Measurements from ENCODE around the gene TMEM229A. TPM values are rescaled to one million over a fixed set of nuclear protein-coding genes. Genes with fewer than 3 reads are reported as not detected.
A peak's percentile ranks its signal among the peaks of the same experiment; 100 is the strongest.
"Not testable (repeated sequence)": the region's sequence is repeated elsewhere in the genome, so short reads cannot be mapped to it uniquely, and the experiment has no call there.

The TMEM229A gene
- not detected for total RNA-seq

GRCh38 chr7:124032369-124033094 is at the start of gene TMEM229A:
Gene TMEM229A (minus strand): TSS chr7:124033067. CDS start chr7:124033003, 64 bp downstream.
- Mint-ChIP-seq H3K9me3 (no peaks in the 10 kb centered on the region), H3K27me3 (peaks cover 45% of the 10 kb centered on the region), H3K4me1 (peaks cover 5% of the 10 kb centered on the region), H3K27ac (no peak within 1 kb of the TSS), H3K4me3 (peak within 1 kb of the TSS; percentile 69), H3K36me3 (ENCODE audit: low read depth) (no peaks in the 10 kb centered on the region)
- peak; percentile 5 for ATAC-seq (replicated peaks)

DNA sequence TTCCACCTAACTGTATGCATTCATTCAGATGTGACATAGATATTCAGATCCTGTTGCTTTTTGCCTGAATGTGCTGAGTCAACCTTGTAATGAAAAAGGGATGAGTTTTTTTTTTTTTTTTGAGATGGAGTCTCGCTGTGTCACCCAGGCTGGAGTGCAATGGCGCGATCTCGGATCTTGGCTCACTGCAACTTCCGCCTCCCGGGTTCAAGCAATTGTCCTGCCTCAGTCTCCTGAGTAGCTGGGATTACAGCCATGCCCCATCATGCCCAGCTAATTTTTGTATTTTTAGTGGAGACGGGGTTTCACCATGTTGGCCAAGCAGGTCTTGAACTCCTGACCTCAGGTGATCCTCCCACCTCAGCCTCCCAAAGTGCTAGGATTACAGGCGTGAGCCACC is 49.4 kb upstream of the TMEM229A start:
- ATAC-seq (replicated peaks); H3K27ac Mint-ChIP-seq; H3K4me1 Mint-ChIP-seq; H3K36me3 Mint-ChIP-seq (ENCODE audit: low read depth); H3K27me3 Mint-ChIP-seq; H3K4me3 Mint-ChIP-seq: not testable (repeated sequence)
- peaks cover 11% of the 10 kb centered on the region for H3K9me3 Mint-ChIP-seq

- Mint-ChIP-seq H3K27me3 (no peaks in the 10 kb centered on the region), H3K4me3 (no peak overlapping the region), H3K9me3 (peaks cover 4% of the 10 kb centered on the region), H3K36me3 (ENCODE audit: low read depth) (no peaks in the 10 kb centered on the region), H3K4me1 (no peaks in the 10 kb centered on the region), H3K27ac (no peak overlapping the region)
- ATAC-seq (replicated peaks), result no peak
Measured at GRCh38 chr7:124077546-124077945, 44.7 kb upstream of the TMEM229A start.

GRCh38 chr7:124076841-124077240 is 44.0 kb upstream of the TMEM229A start:
- Mint-ChIP-seq H3K27me3 (no peaks in the 10 kb centered on the region), H3K4me1 (no peaks in the 10 kb centered on the region), H3K4me3 (no peak overlapping the region), H3K27ac (no peak overlapping the region), H3K9me3 (peaks cover 4% of the 10 kb centered on the region), H3K36me3 (ENCODE audit: low read depth) (no peaks in the 10 kb centered on the region)
- ATAC-seq (replicated peaks), result no peak

DNA sequence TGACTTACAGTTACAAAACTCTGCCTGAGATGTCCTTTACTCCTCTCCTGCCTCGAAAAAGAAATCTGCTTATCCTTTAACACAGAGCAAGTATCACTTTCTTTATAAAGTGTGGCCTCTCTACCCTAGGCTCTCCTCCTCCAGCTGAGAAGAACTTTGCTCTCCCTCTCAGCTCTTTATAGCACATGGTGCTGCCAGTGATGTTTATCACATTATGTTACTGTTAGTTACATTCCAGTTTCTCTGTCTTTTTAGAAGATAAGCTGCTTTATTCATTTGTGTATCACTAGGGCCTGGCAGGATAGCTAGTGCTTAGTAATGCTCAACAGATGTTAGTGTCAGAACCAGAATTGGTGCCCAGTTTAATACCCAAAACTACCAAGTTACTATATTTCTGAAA is 41.1 kb upstream of the TMEM229A start:
- ATAC-seq (replicated peaks), result no peak
- Mint-ChIP-seq H3K4me3 (no peak overlapping the region), H3K36me3 (ENCODE audit: low read depth) (no peaks in the 10 kb centered on the region), H3K9me3 (peaks cover 4% of the 10 kb centered on the region), H3K27me3 (no peaks in the 10 kb centered on the region), H3K4me1 (no peaks in the 10 kb centered on the region), H3K27ac (no peak overlapping the region)

- H3K27ac Mint-ChIP-seq, result no peak overlapping the region
- no peaks in the 10 kb centered on the region for H3K4me1 Mint-ChIP-seq
- ATAC-seq (replicated peaks), result no peak
Measured at GRCh38 chr7:124073310-124073645, 40.4 kb upstream of the TMEM229A start.

GRCh38 chr7:124072603-124073309 is 39.9 kb upstream of the TMEM229A start:
- no peak overlapping the region for H3K4me3 Mint-ChIP-seq
- ATAC-seq (replicated peaks), result no peak
- H3K36me3 Mint-ChIP-seq (ENCODE audit: low read depth), result no peaks in the 10 kb centered on the region
- no peak overlapping the region for H3K27ac Mint-ChIP-seq
- peaks cover 3% of the 10 kb centered on the region for H3K9me3 Mint-ChIP-seq
- H3K27me3 Mint-ChIP-seq, result no peaks in the 10 kb centered on the region
- no peaks in the 10 kb centered on the region for H3K4me1 Mint-ChIP-seq

More at GRCh38 chr7:124073310-124073645, 40.4 kb upstream of the TMEM229A start:
- no peaks in the 10 kb centered on the region for H3K27me3 Mint-ChIP-seq
- peaks cover 4% of the 10 kb centered on the region for H3K9me3 Mint-ChIP-seq
- H3K36me3 Mint-ChIP-seq (ENCODE audit: low read depth), result no peaks in the 10 kb centered on the region
- H3K4me3 Mint-ChIP-seq, result no peak overlapping the region

DNA sequence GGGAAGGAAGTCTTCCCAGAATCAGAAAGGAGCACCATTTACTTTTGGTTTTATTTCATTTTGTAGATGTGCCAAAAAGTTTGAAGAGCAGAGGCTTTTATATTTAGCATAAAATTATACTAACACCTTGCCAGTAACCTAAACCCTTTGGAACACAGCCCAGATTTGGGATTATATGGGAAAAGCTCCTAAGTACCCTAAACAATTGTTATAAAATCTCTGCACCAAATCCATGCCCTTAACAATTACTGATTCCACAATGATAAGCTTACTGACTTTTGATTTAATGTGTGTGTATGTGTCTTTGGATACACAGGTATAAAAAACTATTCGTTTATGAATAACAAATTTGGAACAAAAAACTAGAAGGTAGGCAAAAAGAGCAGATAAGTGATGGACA is 39.0 kb upstream of the TMEM229A start:
- Mint-ChIP-seq H3K36me3 (ENCODE audit: low read depth) (no peaks in the 10 kb centered on the region), H3K4me3 (no peak overlapping the region), H3K9me3 (peaks cover 4% of the 10 kb centered on the region), H3K27ac (no peak overlapping the region), H3K4me1 (no peaks in the 10 kb centered on the region), H3K27me3 (no peaks in the 10 kb centered on the region)
- ATAC-seq (replicated peaks), result no peak

DNA sequence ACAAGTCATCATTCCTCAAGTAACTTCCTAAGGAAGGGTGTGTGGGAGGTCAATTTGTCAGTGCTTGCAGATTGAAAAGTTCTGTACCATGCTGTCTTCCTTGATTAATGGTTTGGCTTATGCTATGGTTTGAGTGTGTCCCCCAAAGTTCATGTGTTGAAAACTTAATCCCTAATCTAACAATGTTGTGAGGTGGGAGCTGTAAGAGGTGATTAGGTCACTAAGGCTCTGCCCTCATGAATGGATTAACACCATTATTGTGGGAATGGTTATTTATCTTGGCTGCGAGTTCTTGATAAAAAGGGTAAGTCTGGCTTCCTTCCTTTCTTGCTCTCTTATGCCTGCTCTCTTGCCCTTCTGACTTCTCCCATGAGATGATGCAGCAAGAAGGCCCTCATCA is 29.3 kb upstream of the TMEM229A start:
- Mint-ChIP-seq H3K9me3 (no peaks in the 10 kb centered on the region), H3K36me3 (ENCODE audit: low read depth) (no peaks in the 10 kb centered on the region), H3K4me3 (no peak overlapping the region), H3K4me1 (no peaks in the 10 kb centered on the region), H3K27me3 (no peaks in the 10 kb centered on the region), H3K27ac (no peak overlapping the region)
- ATAC-seq (replicated peaks), result no peak

GRCh38 chr7:124060528-124060927 is 27.7 kb upstream of the TMEM229A start:
- Mint-ChIP-seq H3K4me3 (no peak overlapping the region), H3K27me3 (no peaks in the 10 kb centered on the region), H3K36me3 (ENCODE audit: low read depth) (no peaks in the 10 kb centered on the region), H3K4me1 (no peaks in the 10 kb centered on the region), H3K9me3 (no peaks in the 10 kb centered on the region), H3K27ac (no peak overlapping the region)
- ATAC-seq (replicated peaks), result no peak

DNA sequence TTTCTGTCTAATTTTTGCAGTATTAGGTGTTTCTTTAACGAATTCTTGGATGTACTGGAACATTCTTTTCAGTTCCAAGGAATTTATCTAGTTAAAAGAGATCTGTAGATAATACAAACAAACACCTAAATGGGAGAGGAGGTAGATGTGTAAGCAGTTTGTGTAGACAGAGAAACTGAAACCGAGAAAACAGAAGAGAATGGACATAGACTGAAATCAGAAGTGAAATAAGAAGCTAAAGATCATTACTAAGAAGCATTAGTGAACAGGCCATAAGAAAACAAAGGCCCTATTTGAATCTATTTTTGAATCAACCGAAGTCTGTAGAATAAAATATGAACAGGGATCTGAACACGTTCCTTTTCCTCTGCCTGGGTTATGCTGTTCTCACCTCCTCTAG is 26.5 kb upstream of the TMEM229A start:
- Mint-ChIP-seq H3K27ac (no peak overlapping the region), H3K4me3 (no peak overlapping the region)
- ATAC-seq (replicated peaks), result no peak

DNA sequence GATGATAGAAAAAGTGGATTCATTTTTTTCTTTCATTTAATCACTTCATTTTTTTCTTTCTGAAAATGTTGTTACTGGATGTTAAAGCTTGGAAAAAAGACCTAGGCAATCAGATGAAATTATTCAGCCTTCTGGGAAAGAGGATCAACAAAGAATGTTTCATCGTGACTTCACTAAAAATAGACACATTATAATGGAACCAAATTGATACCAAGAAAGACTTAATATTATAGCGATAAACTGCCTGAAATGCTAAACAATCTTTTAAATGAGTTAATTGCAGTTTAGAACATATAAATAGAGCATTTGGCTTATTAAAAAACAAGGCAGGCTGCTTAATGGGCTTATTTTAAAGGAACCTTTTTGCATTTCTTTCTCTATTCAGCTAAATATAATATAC is 25.6 kb upstream of the TMEM229A start:
- Mint-ChIP-seq H3K4me3 (no peak overlapping the region), H3K4me1 (no peaks in the 10 kb centered on the region), H3K36me3 (ENCODE audit: low read depth) (no peaks in the 10 kb centered on the region), H3K27ac (no peak overlapping the region), H3K27me3 (no peaks in the 10 kb centered on the region), H3K9me3 (no peaks in the 10 kb centered on the region)
- no peak for ATAC-seq (replicated peaks)

More for the DNA sequence above, 26.5 kb upstream of the TMEM229A start:
- Mint-ChIP-seq H3K9me3 (no peaks in the 10 kb centered on the region), H3K4me1 (no peaks in the 10 kb centered on the region), H3K36me3 (ENCODE audit: low read depth) (no peaks in the 10 kb centered on the region), H3K27me3 (no peaks in the 10 kb centered on the region)

GRCh38 chr7:124057872-124058271 is 25.0 kb upstream of the TMEM229A start:
- Mint-ChIP-seq H3K27ac (no peak overlapping the region), H3K4me3 (no peak overlapping the region), H3K9me3 (no peaks in the 10 kb centered on the region), H3K4me1 (no peaks in the 10 kb centered on the region), H3K36me3 (ENCODE audit: low read depth) (no peaks in the 10 kb centered on the region), H3K27me3 (no peaks in the 10 kb centered on the region)
- no peak for ATAC-seq (replicated peaks)

DNA sequence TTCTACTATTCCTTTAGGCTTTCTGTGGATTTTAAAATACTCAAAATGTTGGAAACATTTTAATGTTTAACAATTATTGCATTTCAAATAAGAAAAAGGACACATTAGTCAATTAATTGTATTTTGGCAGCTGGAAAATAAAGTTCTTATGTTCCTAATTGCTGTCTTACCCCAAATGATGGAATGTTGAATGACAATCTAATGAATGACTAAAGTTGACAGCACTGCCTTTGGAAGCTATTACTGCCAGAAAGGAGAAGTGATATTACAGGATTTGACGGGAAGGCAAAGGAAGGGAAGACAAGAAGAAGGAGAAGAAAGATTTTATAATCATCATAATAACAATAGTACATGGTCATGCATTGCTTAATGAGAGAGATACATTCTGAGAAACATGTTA is 23.4 kb upstream of the TMEM229A start:
- H3K9me3 Mint-ChIP-seq, result no peaks in the 10 kb centered on the region
- H3K27ac Mint-ChIP-seq, result no peak overlapping the region
- no peaks in the 10 kb centered on the region for H3K27me3 Mint-ChIP-seq
- no peaks in the 10 kb centered on the region for H3K4me1 Mint-ChIP-seq
- no peak for ATAC-seq (replicated peaks)
- H3K4me3 Mint-ChIP-seq, result no peak overlapping the region
- H3K36me3 Mint-ChIP-seq (ENCODE audit: low read depth), result no peaks in the 10 kb centered on the region

GRCh38 chr7:124051681-124052377 is 19.0 kb upstream of the TMEM229A start:
- Mint-ChIP-seq H3K27ac (no peak overlapping the region), H3K4me1 (no peaks in the 10 kb centered on the region), H3K9me3 (no peaks in the 10 kb centered on the region), H3K27me3 (peaks cover 3% of the 10 kb centered on the region), H3K36me3 (ENCODE audit: low read depth) (no peaks in the 10 kb centered on the region), H3K4me3 (no peak overlapping the region)
- no peak for ATAC-seq (replicated peaks)

All from activated T-helper 17 cell treated with anti-CD3 and anti-CD28 coated beads, Interleukin-2, amount 50 U/mL, for 72 hours (primary cell).